ENCODE results near the gene ATXN7L1.

- no peak for TF ChIP-seq POLR2AphosphoS5 (IDR thresholded peaks at IDR 0.05; ENCODE audit: low read depth, low read length)
- TF ChIP-seq POLR2A (IDR thresholded peaks at IDR 0.05; ENCODE audit: low read depth, low read length) = no peak
These were observed 130.6 kb downstream of the ATXN7L1 start for GRCh38 chr7:105745681-105746330.
